Measurements from ENCODE around the gene RBMS1. TPM values are rescaled to one million over a fixed set of nuclear protein-coding genes. Genes with fewer than 3 reads are reported as not detected.
A peak's percentile ranks its signal among the peaks of the same experiment; 100 is the strongest.

RBMS1 gene
- total RNA-seq, 4 donors from 2014 or later: 26.3 to 52.5 (median 37.5) TPM

GRCh38 chr2:160402501-160402900 is 91.1 kb downstream of the RBMS1 start:
- DNase-seq: no peak
- Histone ChIP-seq H3K36me3 (no peaks in the 10 kb centered on the region), H3K4me3 (no peak overlapping the region), H3K27me3 (no peaks in the 10 kb centered on the region), H3K4me1 (peaks cover 27 to 87% (median 41%) of the 10 kb centered on the region in 3 donors), H3K9me3 (no peaks in the 10 kb centered on the region), H3K27ac (peak overlapping the region in 3 of 4 donors; percentile 15 to 54 (median 30))
- no peak for TF ChIP-seq POLR2A (IDR thresholded peaks at IDR 0.05)
- no peak for TF ChIP-seq CTCF (IDR thresholded peaks at IDR 0.05)
- WGBS, 2 donors: 50 to 60% methylated on average over 1 of the region's 1 CpG
- intact Hi-C loops (cut with DNase I): loop anchor here (10.0 kb wide), 1 partner anchor 78 kb away; no protein-coding TSS in a partner anchor

- Histone ChIP-seq H3K27ac (peak overlapping the region in 1 of 4 donors; percentile 30), H3K27me3 (no peaks in the 10 kb centered on the region), H3K4me1 (peaks cover 33 to 93% (median 47%) of the 10 kb centered on the region in 3 donors), H3K36me3 (no peaks in the 10 kb centered on the region), H3K4me3 (no peak overlapping the region), H3K9me3 (no peaks in the 10 kb centered on the region)
- TF ChIP-seq POLR2A (IDR thresholded peaks at IDR 0.05) (no peak), CTCF (IDR thresholded peaks at IDR 0.05) (no peak)
- DNase-seq: no peak
- intact Hi-C loops (cut with DNase I): loop anchor here (10.0 kb wide), 1 partner anchor 77 kb away; no protein-coding TSS in a partner anchor
- WGBS, 2 donors: 86 to 89% methylated on average over 4 of the region's 4 CpGs
Measured at GRCh38 chr2:160401895-160402294, 91.7 kb downstream of the RBMS1 start.

GRCh38 chr2:160399880-160400279 is 93.7 kb downstream of the RBMS1 start:
- WGBS, 2 donors: 71 to 86% methylated on average over 1 of the region's 1 CpG
- peaks cover 22 to 82% (median 36%) of the 10 kb centered on the region in 3 donors for H3K4me1 ChIP-seq
- H3K9me3 ChIP-seq: no peaks in the 10 kb centered on the region
- TF ChIP-seq POLR2A (IDR thresholded peaks at IDR 0.05) (no peak), CTCF (IDR thresholded peaks at IDR 0.05) (no peak)
- no peaks in the 10 kb centered on the region for H3K27me3 ChIP-seq
- no peaks in the 10 kb centered on the region for H3K36me3 ChIP-seq
- no peak for DNase-seq
- no peak overlapping the region for H3K4me3 ChIP-seq
- intact Hi-C loops (cut with DNase I): loop anchor here (10.0 kb wide), 1 partner anchor 75 kb away; no protein-coding TSS in a partner anchor
- H3K27ac ChIP-seq: no peak overlapping the region

DNA sequence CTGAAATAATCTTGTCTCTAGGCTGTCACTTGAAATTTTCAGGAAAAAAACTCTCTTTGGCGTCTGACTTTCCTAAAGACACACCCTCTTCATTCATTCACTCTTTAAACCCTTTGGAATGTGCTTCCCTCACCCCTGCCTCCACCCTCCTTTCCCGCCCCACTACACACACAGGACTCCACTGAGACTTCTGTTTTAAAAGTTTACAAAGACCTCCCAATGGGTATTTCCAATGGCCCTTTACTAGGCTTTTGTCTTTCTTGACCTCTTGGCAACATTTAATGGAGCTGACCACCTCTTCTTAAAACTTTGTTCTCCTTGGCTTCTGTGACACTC is 96.1 kb downstream of the RBMS1 start:
- no peak for TF ChIP-seq POLR2A (IDR thresholded peaks at IDR 0.05)
- TF ChIP-seq CTCF (IDR thresholded peaks at IDR 0.05): no peak
- DNase-seq: no peak
- Histone ChIP-seq H3K4me3 (no peak overlapping the region), H3K4me1 (peaks cover 10 to 80% (median 24%) of the 10 kb centered on the region in 3 donors), H3K9me3 (no peaks in the 10 kb centered on the region), H3K27me3 (no peaks in the 10 kb centered on the region), H3K36me3 (no peaks in the 10 kb centered on the region), H3K27ac (peak overlapping the region in 2 of 4 donors; percentile 4 to 31)
- 4 to 13% methylated on average over 2 of the region's 2 CpGs for WGBS, 2 donors
- intact Hi-C loops (cut with DNase I): no loop called here

DNA sequence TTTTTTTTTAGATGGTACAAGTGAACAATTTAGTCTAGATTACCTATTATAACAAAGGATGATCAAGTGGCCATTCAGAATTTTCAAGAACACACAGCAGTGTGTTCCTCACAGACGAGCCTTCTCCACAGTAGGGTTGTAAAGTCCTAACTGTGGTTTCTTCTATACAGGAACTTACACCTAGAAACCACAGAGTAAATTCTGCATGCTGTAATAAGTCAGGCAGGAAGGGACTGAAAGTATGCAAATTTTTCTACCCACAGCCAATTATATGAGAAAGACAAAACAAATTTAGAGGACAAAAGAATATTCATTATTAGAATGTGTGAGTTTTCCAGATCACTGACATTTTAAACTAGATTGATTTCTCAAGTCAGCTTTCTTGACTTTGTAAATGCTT is 99.5 kb downstream of the RBMS1 start:
- no peak overlapping the region for H3K4me3 ChIP-seq
- H3K27ac ChIP-seq: no peak overlapping the region
- no peaks in the 10 kb centered on the region for H3K36me3 ChIP-seq
- H3K9me3 ChIP-seq: no peaks in the 10 kb centered on the region
- no peak for DNase-seq
- no peak for TF ChIP-seq CTCF (IDR thresholded peaks at IDR 0.05)
- TF ChIP-seq POLR2A (IDR thresholded peaks at IDR 0.05): no peak
- H3K27me3 ChIP-seq: no peaks in the 10 kb centered on the region
- peaks cover 16 to 85% (median 45%) of the 10 kb centered on the region in 3 donors for H3K4me1 ChIP-seq
- intact Hi-C loops (cut with DNase I): no loop called here
- 42 to 67% methylated on average over 1 of the region's 1 CpG for WGBS, 2 donors

Measured in esophagus squamous epithelium (tissue), 5 donors.